ENCODE results near the gene RASAL1.

Gene RASAL1

DNA sequence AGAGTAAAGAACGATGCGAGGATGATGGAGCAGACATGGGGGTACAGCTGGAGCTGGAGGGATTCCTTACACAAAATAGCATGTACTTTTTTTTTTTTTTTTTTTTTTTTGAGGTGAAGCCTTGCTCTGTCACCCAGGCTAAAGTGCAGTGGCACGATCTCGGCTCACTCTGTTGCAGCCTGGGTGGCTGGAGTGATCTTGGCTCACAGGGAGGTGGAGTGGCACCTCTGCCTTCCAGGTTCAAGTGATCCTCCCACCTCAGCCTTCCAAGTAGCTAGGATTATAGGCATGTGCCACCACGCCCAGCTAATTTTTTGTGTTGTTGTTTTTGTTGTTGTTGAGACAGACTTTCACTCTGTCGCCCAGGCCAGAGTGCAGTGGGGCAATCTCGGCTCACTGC, 5.1 kb upstream of the RASAL1 start:
- FAIRE-seq (no peak), DNase-seq (ENCODE audit: insufficient read length, low spot score) (no peak)
- TF ChIP-seq POLR2A (IDR thresholded peaks at IDR 0.05; ENCODE audit: low read depth, low read length), result no peak

DNA sequence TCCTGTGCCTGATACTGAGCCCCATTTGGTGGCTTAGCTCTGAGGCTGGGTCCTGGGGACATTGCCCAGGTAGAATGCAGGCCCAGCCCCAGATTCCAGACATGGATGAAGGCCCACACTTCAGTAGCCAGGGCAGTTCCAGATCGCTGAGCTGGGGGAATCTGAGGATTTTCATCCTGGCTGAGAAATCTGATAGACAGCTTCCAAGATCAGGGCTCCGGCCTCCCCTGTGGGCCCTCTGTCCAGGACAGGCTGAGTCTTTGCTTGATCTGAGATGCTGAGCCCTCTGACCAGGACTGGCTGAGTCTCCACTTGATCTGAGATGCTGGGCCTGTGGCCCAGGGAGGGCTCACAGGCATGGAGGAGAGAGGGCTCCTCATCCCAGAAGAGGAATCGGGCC, 3.3 kb upstream of the RASAL1 start:
- no peak for DNase-seq (ENCODE audit: insufficient read length, low spot score)
- no peak for TF ChIP-seq POLR2A (IDR thresholded peaks at IDR 0.05; ENCODE audit: low read depth, low read length)
- no peak for FAIRE-seq

DNA sequence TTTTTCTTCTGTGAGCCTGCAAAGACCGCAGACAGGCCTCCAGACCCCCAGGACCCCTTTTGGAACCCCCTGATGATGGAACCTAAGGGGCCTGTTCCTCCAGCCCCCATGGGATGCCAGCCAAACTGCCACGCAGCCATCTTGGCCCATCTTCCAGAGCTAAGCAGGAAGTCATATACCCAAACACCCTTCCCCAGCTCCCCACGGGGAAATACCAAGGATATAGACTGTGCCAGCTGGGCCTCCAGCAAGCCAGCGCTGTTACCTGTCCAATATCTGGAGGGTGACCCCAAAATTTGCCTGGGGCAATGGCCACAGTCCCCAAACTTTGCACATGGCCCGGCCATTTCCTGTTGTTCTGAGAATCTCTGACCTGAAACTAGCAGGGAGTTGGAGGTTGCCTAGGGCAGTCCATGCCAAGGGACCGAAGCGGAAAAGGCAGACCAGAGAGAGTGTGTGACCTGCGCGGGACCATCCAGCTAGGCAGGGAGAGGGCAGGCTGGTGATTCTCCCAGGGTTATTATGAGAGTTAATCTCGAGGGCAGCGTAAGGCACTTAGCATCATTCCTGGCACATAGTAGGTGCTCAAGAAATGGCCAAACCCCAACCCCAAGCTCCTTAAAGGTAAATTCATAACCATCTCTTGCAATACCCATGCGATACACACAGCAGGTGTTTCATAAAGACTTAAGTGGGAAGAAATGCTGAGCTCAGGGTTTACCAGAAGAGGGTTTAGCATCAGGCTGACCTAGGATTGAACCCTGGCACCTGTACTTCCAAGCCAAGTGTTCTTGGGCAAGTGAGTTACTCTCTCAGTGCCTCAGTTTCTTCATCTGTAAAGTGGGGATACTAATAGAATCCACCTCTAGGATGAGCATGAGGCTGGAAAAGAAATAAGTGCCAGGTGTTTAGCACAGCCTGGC, 2.6 kb upstream of the RASAL1 start:
- DNase-seq (ENCODE audit: insufficient read length, low spot score) (no peak), FAIRE-seq (no peak)
- no peak for TF ChIP-seq POLR2A (IDR thresholded peaks at IDR 0.05; ENCODE audit: low read depth, low read length)

DNA sequence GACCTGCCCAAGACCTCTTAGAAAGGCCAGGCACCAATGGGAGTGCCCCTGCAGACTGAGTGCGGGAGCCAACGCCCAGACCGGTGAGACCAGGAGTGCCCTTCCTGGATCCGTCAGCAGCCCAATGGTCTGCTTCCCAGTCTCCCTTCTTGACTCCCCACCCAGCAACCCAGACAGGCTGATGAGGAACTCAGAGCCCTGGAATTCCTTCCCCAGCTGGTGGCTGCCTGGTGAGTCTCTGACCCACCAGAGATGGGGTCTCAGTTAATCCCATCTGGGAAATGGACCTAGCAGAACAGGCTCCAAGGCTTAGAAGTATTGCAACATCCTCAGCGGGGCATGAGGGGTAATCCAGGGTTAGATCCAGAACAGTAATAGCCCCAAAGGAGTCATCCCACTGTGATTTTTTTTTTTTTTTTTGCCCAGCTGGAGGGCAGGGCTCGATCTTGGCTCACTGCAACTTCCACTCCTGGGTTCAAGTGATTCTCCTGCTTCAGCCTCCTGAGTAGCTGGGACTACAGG, 1.5 kb upstream of the RASAL1 start:
- FAIRE-seq (no peak), DNase-seq (ENCODE audit: insufficient read length, low spot score) (no peak)
- no peak for TF ChIP-seq POLR2A (IDR thresholded peaks at IDR 0.05; ENCODE audit: low read depth, low read length)

DNA sequence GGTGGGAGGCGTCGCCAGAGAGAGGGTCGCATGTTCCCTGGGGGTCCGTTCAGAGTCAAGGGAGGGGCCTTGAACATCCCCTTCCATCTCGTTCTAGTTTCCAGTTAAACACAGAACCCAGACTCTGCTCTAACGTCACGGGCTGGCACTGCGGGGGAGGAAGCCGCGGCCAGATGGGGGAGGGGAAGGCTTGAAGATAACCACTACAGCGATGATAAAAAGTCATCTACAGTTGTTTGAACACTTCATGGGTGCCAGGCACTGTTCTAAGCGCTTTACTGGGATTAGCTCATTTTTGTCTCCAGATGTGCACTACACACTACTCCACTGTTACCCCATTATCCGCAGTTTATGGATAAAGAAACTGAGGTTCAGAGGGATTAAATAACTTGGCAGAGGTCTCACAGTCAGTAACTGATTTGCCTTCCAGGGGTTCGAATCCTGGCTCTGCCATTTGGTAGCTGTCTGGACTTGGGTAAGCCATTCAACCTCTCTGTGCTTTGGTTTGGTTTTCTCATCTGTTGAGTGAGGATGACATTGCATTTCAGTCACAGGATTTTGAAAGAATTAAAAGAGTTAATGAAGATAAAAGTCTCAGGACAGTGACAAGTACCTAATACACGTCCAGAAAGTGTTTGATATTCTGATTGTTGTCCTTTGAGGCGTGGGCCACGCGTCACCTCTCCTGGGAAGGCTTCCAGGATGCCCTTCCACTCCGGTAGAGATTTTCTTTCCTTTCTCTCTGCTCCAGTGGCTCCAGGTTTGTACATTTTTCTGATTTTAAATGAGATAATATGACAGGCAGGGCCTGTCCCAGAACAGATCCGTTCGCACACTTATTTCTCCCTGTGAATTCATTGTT, 798 bp upstream of the RASAL1 start:
- no peak for TF ChIP-seq POLR2A (IDR thresholded peaks at IDR 0.05; ENCODE audit: low read depth, low read length)
- FAIRE-seq (no peak), DNase-seq (ENCODE audit: insufficient read length, low spot score) (no peak)

DNA sequence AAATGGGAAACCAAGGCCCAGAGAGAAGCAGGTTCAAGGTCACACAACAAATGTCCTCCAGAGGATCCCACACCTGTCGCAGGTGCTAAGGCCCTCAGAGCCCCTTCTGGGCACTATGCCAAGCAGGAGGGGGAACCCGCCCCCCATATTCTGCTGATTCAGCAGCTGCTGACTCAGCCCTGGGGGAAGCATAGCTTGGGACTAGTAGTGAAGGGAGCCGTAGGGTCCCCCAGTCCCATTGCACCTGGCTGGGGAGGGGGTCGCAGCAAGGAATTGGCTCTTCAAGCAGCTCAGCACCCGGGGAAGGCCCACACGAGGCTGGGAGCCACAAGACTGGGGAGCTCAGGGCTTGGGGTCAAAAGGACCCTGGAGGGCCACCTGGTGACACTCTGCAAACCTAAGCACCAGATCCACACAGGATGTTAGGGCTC, 1.0 kb downstream of the RASAL1 start:
- no peak for TF ChIP-seq POLR2A (IDR thresholded peaks at IDR 0.05; ENCODE audit: low read depth, low read length)
- FAIRE-seq (no peak), DNase-seq (ENCODE audit: insufficient read length, low spot score) (no peak)

DNA sequence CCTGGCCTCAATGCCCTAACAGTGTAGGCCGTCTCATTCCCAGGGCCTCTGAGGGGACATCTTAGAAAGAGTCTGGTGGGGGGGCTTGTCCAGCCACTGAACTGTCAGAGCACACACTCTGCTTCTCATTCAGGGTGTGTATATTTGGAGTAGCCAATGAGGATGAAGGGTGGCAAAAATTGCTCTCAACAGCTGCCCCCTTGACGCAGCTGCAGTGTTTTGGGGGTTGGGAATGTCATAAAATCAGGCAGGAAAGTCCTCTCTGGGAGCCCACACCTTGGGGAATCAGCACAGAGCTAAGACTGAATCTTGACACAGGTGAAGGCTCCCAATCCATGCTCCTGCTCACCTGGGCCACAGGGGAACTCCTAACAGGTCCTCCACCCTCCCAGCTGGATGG, 1.5 kb downstream of the RASAL1 start:
- no peak for DNase-seq (ENCODE audit: insufficient read length, low spot score)
- FAIRE-seq, result no peak
- TF ChIP-seq POLR2A (IDR thresholded peaks at IDR 0.05; ENCODE audit: low read depth, low read length), result no peak

DNA sequence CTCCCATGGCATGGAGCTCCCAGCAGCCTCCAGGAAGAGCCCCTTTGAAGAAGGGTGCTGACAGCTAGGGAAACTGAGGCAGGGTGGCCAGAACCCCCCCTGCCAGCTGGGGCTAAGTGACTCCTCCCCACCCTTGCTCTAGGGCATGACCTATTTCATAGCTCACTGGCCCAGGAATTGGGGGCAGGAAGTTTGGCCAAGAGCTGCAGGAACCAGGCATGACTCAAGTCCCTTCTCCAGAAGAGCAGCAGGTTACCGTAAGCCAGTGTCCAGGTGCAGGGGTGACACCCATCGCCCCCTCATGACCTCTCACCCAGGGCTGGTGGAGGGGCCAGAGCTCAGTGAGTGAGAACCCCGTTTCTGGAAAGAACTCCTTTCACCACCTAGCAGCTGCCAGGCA, 1.9 kb downstream of the RASAL1 start:
- FAIRE-seq, result no peak
- DNase-seq (ENCODE audit: insufficient read length, low spot score), result no peak
- no peak for TF ChIP-seq POLR2A (IDR thresholded peaks at IDR 0.05; ENCODE audit: low read depth, low read length)

DNA sequence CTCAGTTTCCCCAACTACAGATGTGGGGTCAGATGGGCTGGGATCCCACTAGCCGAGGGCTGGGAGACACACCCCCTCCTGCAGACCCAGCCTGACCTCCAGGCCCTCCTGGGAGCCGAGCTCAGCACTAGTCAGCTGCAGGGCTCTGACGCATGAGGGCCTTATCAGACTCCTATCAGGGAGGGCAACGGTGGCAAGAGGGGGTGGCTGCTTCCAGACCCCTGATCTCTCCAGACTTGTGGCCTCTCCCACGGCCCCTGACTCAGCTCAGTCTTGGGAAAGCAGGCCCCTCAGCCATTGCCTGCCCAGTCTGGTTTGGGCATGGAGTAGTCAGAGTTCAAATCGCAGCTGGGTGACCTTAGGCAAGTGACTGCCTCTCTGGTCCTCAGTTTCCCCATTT, 2.5 kb downstream of the RASAL1 start:
- DNase-seq (ENCODE audit: insufficient read length, low spot score), result no peak
- no peak for FAIRE-seq
- no peak for TF ChIP-seq POLR2A (IDR thresholded peaks at IDR 0.05; ENCODE audit: low read depth, low read length)

DNA sequence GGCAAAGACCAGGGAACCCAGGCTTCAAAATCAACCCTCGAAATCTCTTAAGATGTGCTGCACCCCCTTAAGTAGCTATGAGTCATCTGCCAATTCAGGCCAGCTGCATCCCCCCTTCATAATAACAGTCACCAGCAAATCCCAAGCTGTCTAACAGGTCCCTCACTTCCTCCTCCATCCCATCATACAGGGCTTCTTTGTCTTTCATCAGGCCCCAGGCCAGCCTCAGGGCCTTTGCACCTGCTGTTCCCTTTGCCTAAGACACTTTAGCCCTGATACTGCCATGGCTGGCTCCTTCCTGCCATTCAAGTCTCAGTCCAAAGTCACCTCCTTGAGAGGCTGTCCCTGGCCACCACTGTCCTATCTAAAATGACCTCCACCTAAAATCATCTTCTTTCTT, 4.0 kb downstream of the RASAL1 start:
- no peak for FAIRE-seq
- DNase-seq (ENCODE audit: insufficient read length, low spot score), result no peak
- no peak for TF ChIP-seq POLR2A (IDR thresholded peaks at IDR 0.05; ENCODE audit: low read depth, low read length)

DNA sequence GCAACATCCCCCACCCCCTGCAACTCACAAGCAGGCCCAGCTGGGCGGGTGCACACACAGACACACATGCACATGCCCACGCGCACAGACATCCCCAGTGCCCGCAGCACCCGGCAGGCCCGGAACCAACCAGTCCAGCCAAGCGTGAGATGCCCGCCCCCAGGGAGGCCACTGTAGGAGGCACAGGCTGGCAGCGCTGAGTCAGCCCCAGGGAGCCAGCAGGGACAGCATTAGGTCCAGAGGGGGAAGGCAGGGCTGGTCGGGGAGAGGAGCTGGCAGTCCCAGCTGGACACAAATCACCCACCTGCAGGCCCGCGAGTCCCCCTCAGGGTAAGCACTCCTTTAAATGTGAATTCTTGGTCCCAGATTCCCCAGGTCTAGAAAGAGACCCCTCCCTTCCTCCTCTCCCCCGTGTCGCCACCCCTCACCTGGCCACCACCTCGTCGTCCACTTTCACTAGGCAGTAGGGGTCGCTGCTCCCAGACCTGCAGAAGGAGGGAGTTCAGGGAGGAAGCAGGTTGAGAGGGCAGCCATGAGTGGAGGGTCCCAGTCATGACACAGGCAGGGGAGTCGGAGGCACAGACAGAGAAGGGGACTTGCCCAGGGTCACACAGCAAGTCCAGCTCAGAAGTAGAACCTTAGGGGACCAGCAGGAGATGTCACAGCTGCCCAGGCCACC, 5.0 kb downstream of the RASAL1 start:
- DNase-seq (ENCODE audit: insufficient read length, low spot score), result peak; percentile 95
- FAIRE-seq, result no peak
- TF ChIP-seq POLR2A (IDR thresholded peaks at IDR 0.05; ENCODE audit: low read depth, low read length), result no peak

DNA sequence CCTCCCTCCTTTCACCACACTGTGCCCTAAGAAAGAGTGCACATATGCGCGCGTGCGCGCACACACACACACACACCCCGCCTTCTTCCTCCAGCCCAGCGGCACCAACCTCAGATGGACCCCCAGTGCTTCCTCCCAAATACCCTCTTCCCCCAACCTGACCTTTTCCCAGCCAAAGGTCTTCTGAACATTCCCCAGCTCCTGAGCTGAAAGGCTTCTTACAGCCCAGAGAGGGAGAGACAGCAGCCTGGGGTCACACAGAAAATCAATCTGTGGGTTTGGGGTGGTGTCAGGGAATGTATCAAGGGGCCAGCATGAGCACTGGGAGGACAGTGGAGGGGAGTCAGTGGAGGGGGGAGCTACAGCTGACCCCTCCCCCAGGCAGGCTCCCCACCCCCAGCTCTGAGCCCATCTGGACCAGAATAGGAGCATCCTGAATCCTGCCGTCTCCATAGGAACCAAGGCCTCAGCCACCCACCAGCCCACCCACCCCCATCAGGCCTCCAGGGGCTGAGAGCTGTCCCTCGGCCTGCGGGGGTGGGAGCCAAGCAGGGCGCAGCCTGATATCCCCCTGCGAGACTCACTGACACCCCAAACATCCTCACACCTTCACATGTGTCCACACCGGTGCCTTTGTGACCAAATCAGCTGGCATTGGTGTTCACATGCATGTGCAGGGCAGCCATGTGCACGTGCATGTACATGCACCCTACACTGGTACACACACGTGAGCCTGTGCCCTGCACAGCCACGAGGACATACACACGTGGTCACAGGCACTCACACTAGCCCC, 5.7 kb downstream of the RASAL1 start:
- no peak for FAIRE-seq
- DNase-seq (ENCODE audit: insufficient read length, low spot score), result no peak

More for the DNA sequence above, 5.7 kb downstream of the RASAL1 start:
- no peak for TF ChIP-seq POLR2A (IDR thresholded peaks at IDR 0.05; ENCODE audit: low read depth, low read length)
